GM18951 (cell line): ENCODE data around the gene ATP13A3.

Experiments
- POLR2A ChIP-seq: IDR thresholded peaks from 4 replicates; pipeline ENCODE4 v1.6.1; 2011; ENCODE audit warnings: mild to moderate bottlenecking; ENCODE audit not compliant: insufficient read length, insufficient read depth; ENCODE audit errors: extremely low read depth
- in situ Hi-C: fragments of 300-500 bp; cut with MboI; formaldehyde crosslinking; loops from one replicate; pipeline ENCODE4 v1.12.0; 2022; ENCODE audit warnings: low sequenced_read_pairs, mixed read lengths, inconsistent platforms; ENCODE audit not compliant: unreplicated experiment

Gene ATP13A3

DNA sequence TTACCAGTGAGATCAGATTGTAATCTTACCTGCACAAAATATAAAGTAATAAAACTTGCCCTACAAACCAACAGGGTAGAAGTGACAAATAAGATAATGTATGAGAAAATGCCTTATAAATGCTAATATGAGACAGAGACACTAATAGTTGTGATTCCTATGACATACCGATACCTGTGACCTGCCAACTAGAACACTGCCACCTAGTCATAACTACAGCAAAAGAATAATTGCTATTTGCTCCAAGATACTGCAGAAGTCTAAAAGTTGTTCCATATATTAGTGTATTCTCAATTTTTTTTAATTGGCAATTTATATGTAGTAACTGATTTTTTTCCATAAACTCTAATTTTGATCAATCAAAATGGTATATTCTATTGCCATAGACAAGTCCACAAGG is 62.4 kb downstream of the ATP13A3 start:
- TF ChIP-seq POLR2A: no peak
- in situ Hi-C loops: no loop called here

DNA sequence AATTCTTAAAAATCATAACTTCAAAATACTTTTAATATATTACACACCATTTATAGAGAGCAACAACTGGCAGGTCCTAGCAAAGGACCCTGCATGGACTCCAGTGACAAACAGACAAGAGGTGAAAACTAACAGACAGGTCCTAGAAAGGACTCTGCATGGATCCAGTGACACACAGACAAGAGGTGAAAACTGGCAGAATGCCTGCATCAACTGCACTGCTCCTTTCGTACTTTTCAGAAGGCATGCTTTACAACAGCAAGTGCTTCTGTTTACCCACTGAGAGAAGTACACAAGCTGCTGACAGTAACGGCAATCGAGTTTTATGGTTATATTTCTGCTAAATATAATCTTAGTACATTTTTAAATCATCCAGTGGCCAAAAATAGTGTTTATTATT is 63.5 kb downstream of the ATP13A3 start:
- in situ Hi-C loops: no loop called here
- TF ChIP-seq POLR2A: no peak

DNA sequence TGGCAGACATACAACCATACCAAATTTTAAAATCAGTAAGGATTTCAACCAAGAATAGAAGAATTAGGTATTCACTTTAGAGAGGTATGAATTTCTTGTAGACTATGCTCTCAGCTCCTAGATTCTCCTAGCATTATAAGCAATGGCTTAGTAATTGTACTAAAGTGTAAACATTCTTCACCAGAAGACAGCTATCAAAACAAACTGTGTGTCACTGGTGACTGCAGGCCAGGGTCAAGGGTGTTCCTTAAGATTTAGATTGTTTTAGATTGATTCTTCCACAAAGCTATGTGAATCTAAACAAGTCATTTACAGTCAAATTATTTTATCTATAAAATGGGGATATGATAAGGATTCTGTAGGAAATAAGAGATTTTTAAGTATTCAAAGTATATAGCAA is 64.6 kb downstream of the ATP13A3 start:
- in situ Hi-C loops: no loop called here
- TF ChIP-seq POLR2A: no peak

DNA sequence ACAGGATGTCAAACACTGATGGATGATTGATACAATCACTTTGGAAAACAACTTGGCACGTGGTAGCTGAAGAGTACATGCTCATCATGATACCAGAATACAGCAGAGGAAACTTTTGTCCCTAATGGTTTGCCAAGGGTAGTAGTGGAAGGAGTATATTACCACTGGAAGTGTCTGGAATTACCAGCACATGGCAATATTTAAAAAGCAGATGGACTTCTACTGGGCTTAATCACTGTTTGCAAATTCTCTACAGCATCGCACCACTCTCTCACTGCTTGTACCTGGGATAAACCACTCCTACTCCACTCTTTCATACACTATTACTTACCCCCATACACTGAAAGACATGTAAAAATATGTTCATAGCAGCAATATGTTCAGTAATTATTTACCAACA is 68.1 kb downstream of the ATP13A3 start:
- no peak for TF ChIP-seq POLR2A
- in situ Hi-C loops: no loop called here

DNA sequence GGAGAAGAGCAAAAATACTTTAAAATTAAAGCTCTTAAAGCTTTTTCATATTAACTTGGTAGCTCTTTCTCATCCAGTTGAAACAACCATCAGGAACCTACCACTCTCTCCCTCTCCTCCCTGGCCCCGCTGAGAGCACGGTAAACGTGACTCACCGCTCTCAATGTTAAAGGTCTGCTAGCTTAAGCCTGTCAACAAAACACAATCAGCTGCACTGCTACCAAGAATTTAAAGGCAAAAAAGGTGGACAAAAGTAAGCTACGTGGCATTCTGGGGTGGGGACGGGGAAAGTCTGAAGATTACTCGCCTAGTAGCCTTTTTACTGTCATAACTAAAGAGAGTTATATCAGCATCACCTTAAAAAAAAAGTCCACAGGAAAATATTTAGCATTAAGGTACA is 79.4 kb downstream of the ATP13A3 start:
- in situ Hi-C loops: no loop called here
- TF ChIP-seq POLR2A: no peak

DNA sequence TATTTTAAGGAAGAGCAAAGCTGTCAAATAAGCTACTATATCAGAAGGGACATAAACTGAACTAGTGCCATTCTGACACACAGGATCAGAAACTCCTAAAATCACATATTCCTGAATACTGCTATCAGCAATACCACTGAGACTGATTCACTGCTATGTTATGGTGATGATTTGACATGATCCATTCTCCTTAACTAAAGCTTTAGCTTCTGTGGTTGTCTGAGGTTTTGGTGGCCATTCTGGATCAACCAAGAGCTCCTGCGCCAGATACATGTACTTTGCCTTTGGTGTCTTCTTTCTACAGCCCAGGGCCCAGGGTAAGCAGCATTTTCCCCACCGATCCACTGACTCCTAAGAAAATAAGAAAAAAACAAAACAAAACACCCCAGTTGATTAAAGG is 81.0 kb downstream of the ATP13A3 start:
- in situ Hi-C loops: no loop called here

DNA sequence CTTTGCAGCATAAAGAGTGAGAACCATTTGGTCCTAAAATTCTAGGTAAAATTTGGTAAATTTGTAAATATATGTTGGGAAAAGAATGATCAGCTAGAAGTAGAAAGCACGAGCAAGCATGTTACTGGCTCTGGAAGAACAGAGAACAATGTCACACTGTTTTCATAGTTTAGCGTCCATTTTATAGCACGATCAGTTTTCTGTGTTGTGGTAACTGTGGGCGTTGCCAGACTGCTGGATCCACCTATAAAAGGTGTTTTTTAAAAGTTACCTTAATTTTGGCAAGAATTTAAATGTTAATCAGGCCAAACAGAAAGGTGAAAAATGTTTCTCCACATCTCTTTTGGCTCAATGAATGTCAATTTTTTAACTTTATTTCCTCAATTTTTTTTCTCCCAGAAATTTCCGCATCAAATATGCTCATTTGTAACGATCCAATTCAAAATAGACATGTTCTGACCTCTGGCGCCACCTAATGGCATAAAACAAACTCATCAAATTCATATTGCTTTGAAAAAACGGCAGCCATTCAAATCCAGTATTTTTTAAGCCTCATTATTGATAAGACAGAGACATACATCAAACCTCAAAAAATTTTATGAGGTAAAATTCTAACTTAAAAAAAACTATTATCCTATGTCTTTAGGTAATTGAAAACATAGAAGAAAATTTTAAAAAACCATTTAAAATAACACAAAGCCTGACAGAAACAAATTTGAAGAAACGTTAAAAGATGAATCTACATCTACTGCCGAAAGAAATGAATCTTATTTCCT is 82.2 kb downstream of the ATP13A3 start:
- no peak for TF ChIP-seq POLR2A
- in situ Hi-C loops: no loop called here

More for the DNA sequence above, 81.0 kb downstream of the ATP13A3 start:
- TF ChIP-seq POLR2A: no peak

DNA sequence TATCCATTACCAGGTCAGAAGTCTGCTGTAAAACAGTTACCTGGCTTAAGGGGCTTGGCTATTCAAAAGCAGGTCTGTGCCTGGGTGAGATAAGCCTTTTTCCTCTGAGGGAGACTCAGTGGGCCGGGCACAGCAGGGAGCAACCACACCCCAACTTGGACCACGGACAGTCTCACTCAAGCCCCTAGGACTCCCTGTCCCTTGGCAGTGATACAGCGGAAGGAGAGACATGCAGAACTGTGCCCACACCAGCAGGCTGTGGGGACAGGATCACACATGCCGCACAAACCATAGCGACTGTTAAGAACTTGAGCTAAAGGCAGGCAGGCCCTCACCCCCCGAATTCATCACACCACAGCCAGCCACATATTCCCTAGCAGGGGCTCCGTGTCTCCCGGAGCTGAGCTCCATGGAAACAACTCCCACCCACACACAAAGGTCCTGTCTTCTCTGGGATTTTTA is 84.9 kb downstream of the ATP13A3 start:
- in situ Hi-C loops: no loop called here
- TF ChIP-seq POLR2A: no peak

DNA sequence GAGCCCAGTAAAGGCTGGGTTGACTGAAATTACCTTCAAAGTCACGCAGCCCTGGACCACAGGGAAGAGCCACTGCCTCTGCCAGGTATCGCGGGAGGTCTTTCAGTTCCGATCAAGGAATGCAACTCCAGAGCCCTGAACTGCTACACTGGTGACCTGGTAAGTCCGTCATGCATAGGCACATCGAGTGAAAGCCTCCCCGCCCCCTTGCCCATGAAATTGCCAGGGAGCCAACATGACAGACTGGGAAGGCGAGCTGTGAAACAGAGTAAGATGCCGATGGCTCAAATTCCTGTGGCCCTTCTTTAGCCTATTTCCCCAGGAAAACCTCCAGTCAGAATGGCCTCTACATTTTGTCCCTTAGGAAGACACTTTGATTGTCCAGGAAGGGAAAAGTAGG is 85.5 kb downstream of the ATP13A3 start:
- in situ Hi-C loops: no loop called here
- TF ChIP-seq POLR2A: no peak

DNA sequence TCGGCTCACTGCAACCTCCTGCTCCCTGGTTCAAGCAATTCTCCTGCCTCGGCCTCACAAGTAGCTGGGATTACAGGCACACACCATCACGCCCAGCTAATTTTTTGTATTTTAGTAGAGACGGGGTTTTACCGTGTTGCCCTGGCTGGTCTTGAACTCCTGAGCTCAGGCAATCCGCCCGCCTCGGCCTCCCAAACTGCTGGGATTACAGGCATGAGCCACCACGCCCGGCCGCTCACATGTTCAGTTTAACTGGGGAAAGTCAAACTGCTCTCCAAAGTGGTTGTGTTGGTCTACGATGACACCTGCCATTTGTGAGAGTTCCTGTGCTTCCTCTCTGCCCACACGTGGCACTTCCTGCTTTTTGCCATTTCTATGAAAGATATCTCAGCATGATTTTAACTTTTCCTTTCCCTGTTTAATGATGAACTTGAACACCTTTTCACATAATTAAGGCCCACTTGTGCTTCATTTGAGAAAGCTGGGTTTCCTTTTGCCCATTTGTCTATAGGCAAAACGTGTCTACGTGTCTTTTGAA is 86.9 kb downstream of the ATP13A3 start:
- no peak for TF ChIP-seq POLR2A
- in situ Hi-C loops: no loop called here

DNA sequence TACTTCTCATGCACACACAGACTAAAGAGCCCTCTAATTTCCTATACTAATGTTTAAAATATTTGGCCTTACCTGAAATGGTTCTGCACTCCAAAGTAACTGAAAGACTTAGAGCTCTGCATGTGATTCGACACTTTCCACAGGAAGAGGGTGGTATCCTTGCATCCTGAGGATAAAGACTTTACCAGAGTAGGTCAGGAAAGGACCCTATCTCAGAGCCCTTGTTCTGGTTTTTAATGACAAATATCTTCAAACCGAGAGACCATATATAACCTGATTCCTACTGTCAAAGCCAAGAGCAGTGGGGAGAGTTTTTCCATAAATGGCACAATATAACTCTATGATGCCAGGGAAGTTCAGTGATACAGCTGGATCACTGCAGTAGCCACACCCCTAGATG is 87.6 kb downstream of the ATP13A3 start, which contains the start of gene GP5:
TSS of gene GP5 (minus strand) at position 101 of the 400 bp plus-strand sequence. CDS start 984 bp downstream, outside the sequence.
- in situ Hi-C loops: no loop called here

DNA sequence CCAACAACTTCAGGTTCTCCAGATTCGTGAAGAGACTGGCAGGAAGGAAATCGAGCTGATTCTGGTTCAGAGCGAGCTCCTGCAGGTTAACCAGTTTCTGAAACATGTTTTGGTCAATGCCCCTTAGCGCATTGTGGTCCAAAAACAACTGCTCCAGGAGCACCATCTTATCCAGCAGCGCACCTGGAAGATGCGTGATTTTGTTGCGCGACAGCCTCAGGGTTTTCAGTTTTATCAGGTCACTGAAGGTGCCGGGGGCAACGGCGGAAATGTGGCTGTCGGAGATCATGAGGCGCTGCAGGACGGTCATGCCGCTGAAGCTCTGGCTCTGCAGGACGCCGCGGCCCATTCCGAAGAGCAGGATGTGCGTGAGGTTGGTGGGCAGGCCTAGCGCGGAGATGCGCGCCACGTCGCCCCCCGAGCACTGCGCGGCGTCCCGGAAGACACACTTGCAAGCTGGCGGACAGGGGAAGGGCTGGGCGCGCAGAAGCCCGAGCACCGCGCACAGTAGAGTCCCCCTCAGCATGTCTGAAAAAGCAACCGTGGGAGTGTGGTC is 89.0 kb downstream of the ATP13A3 start:
- TF ChIP-seq POLR2A: no peak
- in situ Hi-C loops: no loop called here

More for the DNA sequence above, 87.6 kb downstream of the ATP13A3 start, which contains the start of gene GP5:
- no peak for TF ChIP-seq POLR2A

DNA sequence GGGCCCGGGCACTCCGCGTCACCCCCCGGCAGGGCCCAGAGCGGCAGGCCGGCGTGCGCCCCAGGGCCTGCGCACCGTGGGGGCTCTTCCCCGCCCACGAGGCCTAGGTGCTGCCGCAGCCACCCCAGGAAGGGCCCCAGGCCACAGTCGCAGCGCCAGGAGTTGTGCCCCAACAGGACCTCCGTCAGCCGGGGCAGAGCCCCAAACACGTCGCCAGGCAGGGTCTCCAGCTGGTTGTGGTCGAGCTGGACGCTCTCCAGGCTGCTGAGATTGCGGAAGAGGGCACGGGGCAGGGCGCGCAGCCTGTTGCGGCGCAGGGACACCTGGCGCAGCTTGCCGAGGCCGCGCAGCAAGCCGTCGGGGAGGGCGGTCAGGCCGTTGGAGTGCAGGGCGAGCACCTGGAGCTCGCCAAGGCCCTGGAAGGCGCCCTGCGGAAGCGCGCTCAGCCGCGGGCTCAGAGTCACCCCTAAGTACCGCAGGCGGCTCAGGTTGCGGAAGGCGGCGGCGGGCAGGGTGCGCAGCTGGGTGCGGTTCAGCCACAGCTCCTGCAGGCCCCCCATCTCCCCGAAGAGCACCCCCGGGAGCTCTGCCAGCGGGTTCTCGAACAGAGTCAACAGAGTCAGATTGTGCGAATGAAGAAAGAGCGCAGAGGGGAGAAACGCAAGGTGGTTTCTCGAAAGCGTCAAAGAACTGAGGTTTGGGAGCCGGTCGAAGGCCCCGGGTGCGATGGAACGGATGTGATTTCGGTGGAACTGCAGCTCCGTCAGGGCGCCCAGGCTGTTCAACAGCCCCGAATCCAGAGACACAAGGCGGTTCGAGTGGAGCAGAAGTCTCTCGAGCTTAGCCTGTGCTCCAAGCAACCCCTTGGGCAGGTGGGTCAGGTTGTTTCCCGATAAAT is 89.7 kb downstream of the ATP13A3 start:
- in situ Hi-C loops: no loop called here
- TF ChIP-seq POLR2A: no peak
